ENCODE measurements around the gene ZNF780B. TPM values are rescaled to one million over a fixed set of nuclear protein-coding genes. Genes with fewer than 3 reads are reported as not detected.

ZNF780B gene
- total RNA-seq, 1 experiment from 2014 or later: 10.2 TPM

DNA sequence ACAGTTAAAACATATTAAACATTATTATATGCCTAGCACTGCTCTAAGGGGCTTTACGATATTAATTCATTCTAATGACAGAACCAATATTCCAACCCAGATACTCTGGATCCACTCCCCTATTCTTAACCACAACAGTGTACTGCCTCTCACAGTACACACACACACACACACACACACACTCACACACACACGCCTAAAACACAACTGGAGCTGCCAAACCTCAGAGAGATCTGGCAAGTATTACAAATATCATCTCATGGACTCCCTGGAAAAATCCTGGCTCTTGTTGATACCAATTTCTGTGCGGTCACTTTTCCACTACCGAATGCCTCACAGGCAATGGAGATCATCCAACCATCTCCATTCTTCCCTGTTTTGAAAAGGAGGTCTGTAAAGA, 33.4 kb upstream of the ZNF780B start:
- POLR2A ChIA-PET: interaction anchor here (0.9 to 2.3 kb wide), 9 partner anchors 11 to 119 kb away, joined by 3 to 16 read pairs (median 4); partner anchors contain the start of genes PSMC4, ZNF546 and ZNF780B
- H3K27me3 Mint-ChIP-seq (ENCODE audit: insufficient read depth, unreplicated experiment): no peaks in the 10 kb centered on the region
- peaks cover 12% of the 10 kb centered on the region for H3K4me1 Mint-ChIP-seq (ENCODE audit: insufficient read depth, unreplicated experiment)
- intact Hi-C loops (cut with micrococcal nuclease): no loop called here
- peak overlapping the region; percentile 98 for H3K4me3 Mint-ChIP-seq (ENCODE audit: unreplicated experiment)
- DNase-seq (ENCODE audit: unreplicated experiment): peak; percentile 0
- H3K36me3 Mint-ChIP-seq (ENCODE audit: insufficient read depth, unreplicated experiment): peaks cover 3% of the 10 kb centered on the region
- TF ChIP-seq, protein P1, sequence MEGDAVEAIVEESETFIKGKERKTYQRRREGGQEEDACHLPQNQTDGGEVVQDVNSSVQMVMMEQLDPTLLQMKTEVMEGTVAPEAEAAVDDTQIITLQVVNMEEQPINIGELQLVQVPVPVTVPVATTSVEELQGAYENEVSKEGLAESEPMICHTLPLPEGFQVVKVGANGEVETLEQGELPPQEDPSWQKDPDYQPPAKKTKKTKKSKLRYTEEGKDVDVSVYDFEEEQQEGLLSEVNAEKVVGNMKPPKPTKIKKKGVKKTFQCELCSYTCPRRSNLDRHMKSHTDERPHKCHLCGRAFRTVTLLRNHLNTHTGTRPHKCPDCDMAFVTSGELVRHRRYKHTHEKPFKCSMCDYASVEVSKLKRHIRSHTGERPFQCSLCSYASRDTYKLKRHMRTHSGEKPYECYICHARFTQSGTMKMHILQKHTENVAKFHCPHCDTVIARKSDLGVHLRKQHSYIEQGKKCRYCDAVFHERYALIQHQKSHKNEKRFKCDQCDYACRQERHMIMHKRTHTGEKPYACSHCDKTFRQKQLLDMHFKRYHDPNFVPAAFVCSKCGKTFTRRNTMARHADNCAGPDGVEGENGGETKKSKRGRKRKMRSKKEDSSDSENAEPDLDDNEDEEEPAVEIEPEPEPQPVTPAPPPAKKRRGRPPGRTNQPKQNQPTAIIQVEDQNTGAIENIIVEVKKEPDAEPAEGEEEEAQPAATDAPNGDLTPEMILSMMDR (IDR thresholded peaks at IDR 0.05; ENCODE audit: unreplicated experiment): no peak
- peak overlapping the region; percentile 97 for H3K27ac Mint-ChIP-seq (ENCODE audit: low read depth, unreplicated experiment)
- BruUV-seq (replicated peaks): no TSS peak
- CTCF ChIA-PET: no interaction called here
- peaks cover 14% of the 10 kb centered on the region for H3K9me3 Mint-ChIP-seq (ENCODE audit: unreplicated experiment)

DNA sequence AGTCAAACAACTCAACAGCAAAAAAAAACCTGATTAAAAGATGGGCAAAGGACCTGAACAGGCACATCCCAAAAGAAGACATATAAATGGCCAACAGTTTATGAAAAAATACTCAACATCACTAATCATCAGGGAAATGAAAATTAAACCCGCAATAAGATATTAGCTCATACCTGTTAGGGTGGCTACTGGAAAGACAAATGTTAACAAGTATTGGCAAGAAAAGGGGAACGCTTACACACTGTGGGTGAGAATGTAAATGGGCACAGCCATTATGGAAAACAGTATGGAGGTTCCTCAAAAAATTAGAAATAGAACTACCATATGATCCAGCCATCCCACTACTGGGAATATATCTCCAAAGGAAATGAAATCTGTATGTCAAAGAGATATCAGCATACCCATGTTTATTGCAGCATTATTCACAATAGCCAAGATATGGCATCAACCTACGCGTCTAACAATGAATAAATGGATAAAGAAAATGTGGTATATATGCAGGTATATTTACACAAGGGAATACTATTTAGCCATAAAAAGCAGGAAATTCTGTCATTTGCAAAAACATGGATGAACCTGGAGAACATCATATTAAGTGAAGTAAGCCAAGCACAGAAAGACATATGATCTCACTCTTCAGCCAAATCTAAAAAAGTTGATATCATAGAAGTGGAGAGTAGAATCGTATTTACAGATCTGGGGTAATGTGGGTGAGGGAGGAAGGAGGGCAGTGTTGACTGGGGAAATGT, 32.4 kb upstream of the ZNF780B start:
- Mint-ChIP-seq H3K27me3 (ENCODE audit: insufficient read depth, unreplicated experiment) (no peaks in the 10 kb centered on the region), H3K27ac (ENCODE audit: low read depth, unreplicated experiment) (no peak overlapping the region), H3K4me3 (ENCODE audit: unreplicated experiment) (no peak overlapping the region), H3K9me3 (ENCODE audit: unreplicated experiment) (peaks cover 14% of the 10 kb centered on the region), H3K36me3 (ENCODE audit: insufficient read depth, unreplicated experiment) (peaks cover 13% of the 10 kb centered on the region), H3K4me1 (ENCODE audit: insufficient read depth, unreplicated experiment) (peaks cover 12% of the 10 kb centered on the region)
- ChIA-PET CTCF (interaction anchor here (0.6 to 0.7 kb wide), 3 partner anchors 55 to 547 kb away, joined by 3 to 4 read pairs (median 3); no protein-coding TSS in a partner anchor), POLR2A (interaction anchor here (1.9 kb wide), 1 partner anchor 118 kb away, joined by 16 read pairs; the partner anchor contains the start of gene PSMC4)
- DNase-seq (ENCODE audit: unreplicated experiment): no peak
- intact Hi-C loops (cut with micrococcal nuclease): no loop called here
- TF ChIP-seq, protein P1 (IDR thresholded peaks at IDR 0.05; ENCODE audit: unreplicated experiment): no peak
- no TSS peak for BruUV-seq (replicated peaks)

DNA sequence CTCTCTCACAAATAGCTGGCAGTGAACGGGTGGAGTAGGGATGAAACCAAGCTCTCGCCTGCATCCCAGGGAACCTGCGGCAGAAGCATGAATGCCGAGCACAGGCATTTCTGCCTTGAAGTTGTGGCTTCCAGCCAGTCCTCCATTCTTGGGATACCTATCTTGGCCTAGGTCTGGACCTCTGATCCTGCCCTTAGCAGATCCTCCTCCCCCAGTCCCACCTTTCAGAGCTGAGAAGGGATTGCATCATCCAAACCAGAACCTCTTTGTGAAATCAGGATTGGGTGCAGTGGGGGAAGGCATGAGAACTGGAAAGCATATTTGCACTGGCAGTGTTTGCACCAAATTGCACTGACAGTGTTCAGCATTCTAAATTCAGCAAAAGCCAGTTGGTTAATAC, 28.9 kb upstream of the ZNF780B start:
- Mint-ChIP-seq H3K36me3 (ENCODE audit: insufficient read depth, unreplicated experiment) (peaks cover 47% of the 10 kb centered on the region), H3K4me3 (ENCODE audit: unreplicated experiment) (no peak overlapping the region)
- BruUV-seq (replicated peaks): no TSS peak

DNA sequence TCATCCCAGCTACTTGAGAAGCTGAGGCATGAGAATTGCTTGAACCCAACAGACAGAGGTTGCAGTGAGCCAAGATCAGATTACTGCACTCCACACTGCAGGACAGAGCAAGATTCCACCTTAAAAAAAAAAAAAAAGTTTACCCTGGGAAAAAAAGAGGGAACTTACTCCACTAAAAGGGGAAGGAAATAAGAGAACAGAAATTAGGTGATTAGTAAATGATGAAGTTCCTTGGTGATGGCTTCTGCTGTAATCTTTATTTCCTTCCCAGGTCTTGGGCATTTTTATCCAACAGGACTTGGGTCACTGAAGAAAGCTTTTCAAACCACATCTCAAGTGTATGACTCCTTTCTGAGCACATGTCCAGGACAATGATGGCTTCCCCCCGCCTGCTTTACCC, 25.4 kb upstream of the ZNF780B start:
- TF ChIP-seq, protein P1 (IDR thresholded peaks at IDR 0.05; ENCODE audit: unreplicated experiment): no peak
- ChIA-PET POLR2A (no interaction called here), CTCF (no interaction called here)
- H3K36me3 Mint-ChIP-seq (ENCODE audit: insufficient read depth, unreplicated experiment): peaks cover 77% of the 10 kb centered on the region
- no TSS peak for BruUV-seq (replicated peaks)
- H3K9me3 Mint-ChIP-seq (ENCODE audit: unreplicated experiment): peaks cover 27% of the 10 kb centered on the region
- no peaks in the 10 kb centered on the region for H3K4me1 Mint-ChIP-seq (ENCODE audit: insufficient read depth, unreplicated experiment)
- DNase-seq (ENCODE audit: unreplicated experiment): no peak
- intact Hi-C loops (cut with micrococcal nuclease): no loop called here
- H3K27me3 Mint-ChIP-seq (ENCODE audit: insufficient read depth, unreplicated experiment): no peaks in the 10 kb centered on the region
- H3K27ac Mint-ChIP-seq (ENCODE audit: low read depth, unreplicated experiment): no peak overlapping the region
- no peak overlapping the region for H3K4me3 Mint-ChIP-seq (ENCODE audit: unreplicated experiment)

More for the DNA sequence above, 28.9 kb upstream of the ZNF780B start:
- POLR2A ChIA-PET: no interaction called here
- intact Hi-C loops (cut with micrococcal nuclease): no loop called here
- H3K27ac Mint-ChIP-seq (ENCODE audit: low read depth, unreplicated experiment): no peak overlapping the region
- peaks cover 12% of the 10 kb centered on the region for H3K4me1 Mint-ChIP-seq (ENCODE audit: insufficient read depth, unreplicated experiment)
- H3K27me3 Mint-ChIP-seq (ENCODE audit: insufficient read depth, unreplicated experiment): no peaks in the 10 kb centered on the region
- DNase-seq (ENCODE audit: unreplicated experiment): no peak
- peaks cover 14% of the 10 kb centered on the region for H3K9me3 Mint-ChIP-seq (ENCODE audit: unreplicated experiment)
- CTCF ChIA-PET: no interaction called here
- TF ChIP-seq, protein P1 (IDR thresholded peaks at IDR 0.05; ENCODE audit: unreplicated experiment): no peak
